Ovary (tissue), 9 donors: ENCODE data around the gene ATAD3B. TPM values are rescaled to one million over a fixed set of nuclear protein-coding genes. Genes with fewer than 3 reads are reported as not detected.

Source experiments
- DNase-seq, 5 donors: peaks; one replicate each; pipeline ENCODE4 v3.0.0-alpha.2; 2019 to 2020
- H3K27ac ChIP-seq, 2 donors: fragments of 200-600 bp; one replicate each; pipeline versions ENCODE4 v1.5.1 to v1.8.0; 2019 to 2022
- H3K27me3 ChIP-seq: fragments of 200-600 bp; one replicate; pipeline ENCODE4 v1.8.0; 2022
- H3K36me3 ChIP-seq: fragments of 200-600 bp; sonication (generic); one replicate; pipeline ENCODE4 v1.5.1; 2019
- H3K4me1 ChIP-seq: one replicate; pipeline ENCODE4 v1.8.1; 2013; ENCODE audit warnings: mild to moderate bottlenecking, moderate library complexity; ENCODE audit not compliant: insufficient read depth
- H3K4me3 ChIP-seq: fragments of 200-600 bp; sonication (generic); one replicate; pipeline ENCODE4 v1.5.1; 2017
- H3K9me3 ChIP-seq, 2 donors: fragments of 200-600 bp in 1 of 2; sonication (generic) in 1 of 2; one replicate each; pipeline versions ENCODE4 v1.5.1 to v1.8.1; 2013 to 2019; ENCODE audit warnings: mild to moderate bottlenecking in 1 of 2, moderate library complexity in 1 of 2
- EP300 ChIP-seq: sonication (generic); formaldehyde crosslinking; IDR thresholded peaks from one replicate; pipeline ENCODE4 v1.6.1; 2017; ENCODE audit warnings: antibody characterized with exemption
- POLR2A ChIP-seq: fragments of 450-650 bp; IDR thresholded peaks from one replicate; pipeline ENCODE4 v1.6.1; 2017; ENCODE audit warnings: antibody characterized with exemption, mild to moderate bottlenecking, moderate library complexity
- WGBS, 3 donors: extraction: QIAGEN DNeasy Blood & Tissue Kit in 1 of 3; methylation state at CpG; one replicate each; pipeline versions ENCODE4 v1.1.5 to v1.1.7; 2013 to 2017; 5-methylcytosine and 5-hydroxymethylcytosine counted together
- intact Hi-C, 4 donors: fragments of 100-400 bp; cut with DNase I; formaldehyde crosslinking; loops; one replicate each; pipeline versions ENCODE4 v1.11.0 to v1.15.1; 2022 to 2023
- polyA plus RNA-seq, 2 donors: library from polyadenylated mRNA; stranded (reverse); fragments of 200-250 nt in 1 of 2; fragments of 350-450 nt in 1 of 2; fragmentation: Illumina TruSeq in 1 of 2; extraction: RNeasy Lipid Tissue Mini Kit (QIAGEN cat#74804) in 1 of 2; gene quantifications; one replicate each; pipeline ENCODE4 v1.2.3, GENCODE V29; 2013 to 2014
- total RNA-seq, 7 donors: library from RNA; depleted of rRNA in 2 of 7; stranded (reverse); fragments of >200 nt in 2 of 7; fragmentation: NEBNext Ultra II Directional in 3 of 7; extraction: Animal tissue kit (Norgen Biotek cat#: 25700) in 3 of 7; gene quantifications; one replicate each; pipeline versions ENCODE4 v1.1.0 to v1.2.4, GENCODE V29; 2016 to 2023
- TF ChIP-seq, protein P1 (sequence below), 3 donors: fragments of 450-650 bp in 2 of 3; fragments of 200-600 bp in 1 of 3; IDR thresholded peaks; one replicate each; pipeline versions ENCODE4 v1.5.1 to v1.8.0; 2016 to 2022; ENCODE audit warnings: antibody characterized with exemption in 3 of 3, mild to moderate bottlenecking in 1 of 3
- donor health status: DM: no; HTN: no; CAD: no; lungs with moderate emphysema.
- donor health status: DM: no; HTN: no; CAD: no.
- donor health status: Bipolar disorder and iron deficiency.
- donor health status: DM: yes; HTN: yes; CAD: no.
- donor health status: DM: no; HTN: no; CAD: no.
- donor health status: DM: yes; HTN: yes; CAD: no.

Gene ATAD3B
- total and polyA plus RNA-seq, 9 donors, result 1.0 to 26.5 (median 19.1) TPM

DNA sequence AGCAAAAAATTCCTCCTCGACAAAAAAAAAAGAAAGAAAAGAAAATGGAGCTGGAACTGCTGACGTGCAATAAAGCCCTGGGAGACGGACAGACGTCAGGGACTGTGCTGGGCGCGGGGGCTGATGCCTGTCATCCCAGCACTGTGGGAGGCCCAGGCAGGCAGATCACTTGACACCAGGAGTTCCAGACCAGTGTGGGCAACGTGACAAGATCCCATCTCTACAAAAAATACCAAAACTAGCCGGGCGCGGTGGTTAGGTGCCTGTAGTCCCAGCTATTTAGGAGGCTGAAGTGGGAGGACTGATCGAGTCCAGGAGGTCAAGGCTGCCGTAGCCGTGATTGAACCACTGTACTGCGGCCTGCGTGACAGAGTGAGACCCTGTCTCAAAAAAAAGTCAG is 46.9 kb upstream of the ATAD3B start:
- Histone ChIP-seq H3K27me3 (no peaks in the 10 kb centered on the region), H3K36me3 (no peaks in the 10 kb centered on the region), H3K9me3 (no peaks in the 10 kb centered on the region), H3K4me1 (peaks cover 10% of the 10 kb centered on the region), H3K4me3 (no peak overlapping the region), H3K27ac (no peak overlapping the region)
- DNase-seq, result no peak
- TF ChIP-seq POLR2A (no peak), EP300 (no peak)
- TF ChIP-seq, protein P1, sequence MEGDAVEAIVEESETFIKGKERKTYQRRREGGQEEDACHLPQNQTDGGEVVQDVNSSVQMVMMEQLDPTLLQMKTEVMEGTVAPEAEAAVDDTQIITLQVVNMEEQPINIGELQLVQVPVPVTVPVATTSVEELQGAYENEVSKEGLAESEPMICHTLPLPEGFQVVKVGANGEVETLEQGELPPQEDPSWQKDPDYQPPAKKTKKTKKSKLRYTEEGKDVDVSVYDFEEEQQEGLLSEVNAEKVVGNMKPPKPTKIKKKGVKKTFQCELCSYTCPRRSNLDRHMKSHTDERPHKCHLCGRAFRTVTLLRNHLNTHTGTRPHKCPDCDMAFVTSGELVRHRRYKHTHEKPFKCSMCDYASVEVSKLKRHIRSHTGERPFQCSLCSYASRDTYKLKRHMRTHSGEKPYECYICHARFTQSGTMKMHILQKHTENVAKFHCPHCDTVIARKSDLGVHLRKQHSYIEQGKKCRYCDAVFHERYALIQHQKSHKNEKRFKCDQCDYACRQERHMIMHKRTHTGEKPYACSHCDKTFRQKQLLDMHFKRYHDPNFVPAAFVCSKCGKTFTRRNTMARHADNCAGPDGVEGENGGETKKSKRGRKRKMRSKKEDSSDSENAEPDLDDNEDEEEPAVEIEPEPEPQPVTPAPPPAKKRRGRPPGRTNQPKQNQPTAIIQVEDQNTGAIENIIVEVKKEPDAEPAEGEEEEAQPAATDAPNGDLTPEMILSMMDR (IDR thresholded peaks at IDR 0.05), result no peak
- intact Hi-C loops, result no loop called here
- WGBS, 3 donors, result 55 to 69% (median 64%) methylated on average over 15 of the region's 15 CpGs

DNA sequence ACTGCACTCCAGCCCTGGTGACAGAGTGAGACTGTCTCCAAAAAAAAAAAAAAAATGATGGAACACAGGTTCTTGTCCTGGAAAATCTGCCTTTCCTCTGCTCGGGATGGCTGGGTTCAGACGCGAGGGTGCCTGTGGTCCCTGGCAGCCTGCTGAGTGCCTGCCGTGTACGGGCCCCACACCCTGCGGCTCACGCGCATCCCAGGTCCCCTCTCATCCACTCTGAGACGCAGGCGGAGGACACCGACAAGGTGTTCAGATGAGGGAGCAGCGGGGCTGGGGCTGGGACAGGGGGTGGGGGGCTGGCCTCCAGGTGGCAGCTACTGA is 46.2 kb upstream of the ATAD3B start:
- 74 to 79% (median 75%) methylated on average over 12 of the region's 12 CpGs for WGBS, 3 donors
- H3K4me1 ChIP-seq, result peaks cover 9% of the 10 kb centered on the region
- H3K27me3 ChIP-seq, result no peaks in the 10 kb centered on the region
- no peak for TF ChIP-seq POLR2A
- TF ChIP-seq, protein P1 (IDR thresholded peaks at IDR 0.05), result no peak
- TF ChIP-seq EP300, result no peak
- no peak overlapping the region for H3K4me3 ChIP-seq
- intact Hi-C loops, result no loop called here
- no peaks in the 10 kb centered on the region for H3K36me3 ChIP-seq
- H3K27ac ChIP-seq, result no peak overlapping the region
- DNase-seq, result no peak
- no peaks in the 10 kb centered on the region for H3K9me3 ChIP-seq

DNA sequence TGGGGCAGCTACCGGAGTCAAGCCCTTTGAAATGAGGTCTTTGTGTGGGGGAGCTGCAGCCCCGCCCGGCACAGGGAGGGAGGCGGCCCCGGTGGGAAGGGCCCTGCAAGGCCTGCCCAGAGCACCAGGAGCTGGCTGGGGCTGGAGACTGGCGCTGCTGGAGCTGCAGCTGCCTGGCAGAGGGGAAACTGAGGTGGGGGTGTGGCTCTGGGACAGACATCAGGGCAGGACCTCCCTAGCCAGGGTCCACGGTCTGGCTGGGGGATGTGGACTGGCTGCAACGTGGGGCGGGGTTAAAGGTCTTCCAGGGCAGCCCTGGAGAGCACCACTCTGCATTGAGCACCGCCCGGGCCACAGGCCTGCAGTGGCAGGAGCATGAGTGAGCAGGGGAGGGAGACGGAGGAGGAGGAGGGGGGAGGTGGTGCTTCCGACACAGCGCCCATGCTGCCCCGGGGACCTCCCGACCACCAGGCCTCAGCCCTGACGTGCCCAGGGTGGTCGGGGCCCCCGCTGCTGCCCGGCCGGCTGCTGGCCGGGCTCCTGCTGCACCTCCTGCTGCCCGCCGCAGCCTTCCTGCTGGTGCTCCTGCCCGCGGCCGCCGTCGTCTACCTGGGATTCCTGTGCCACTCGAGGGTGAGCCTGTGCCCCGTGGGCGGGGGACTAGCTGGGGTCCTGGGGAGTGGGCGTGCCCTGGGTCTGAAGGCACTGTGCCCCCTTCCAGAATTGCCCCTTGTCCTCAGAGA is 45.6 kb upstream of the ATAD3B start:
- H3K36me3 ChIP-seq, result no peaks in the 10 kb centered on the region
- TF ChIP-seq, protein P1 (IDR thresholded peaks at IDR 0.05), result no peak
- no peak for TF ChIP-seq EP300
- no peak for TF ChIP-seq POLR2A
- no peaks in the 10 kb centered on the region for H3K9me3 ChIP-seq
- no peaks in the 10 kb centered on the region for H3K27me3 ChIP-seq
- H3K4me3 ChIP-seq, result no peak overlapping the region
- peaks cover 10% of the 10 kb centered on the region for H3K4me1 ChIP-seq
- peak in 1 of 5 donors; percentile 32 for DNase-seq
- no peak overlapping the region for H3K27ac ChIP-seq
- intact Hi-C loops, result no loop called here
- 62 to 70% (median 69%) methylated on average over 30 to 33 of the region's 33 CpGs for WGBS, 3 donors

DNA sequence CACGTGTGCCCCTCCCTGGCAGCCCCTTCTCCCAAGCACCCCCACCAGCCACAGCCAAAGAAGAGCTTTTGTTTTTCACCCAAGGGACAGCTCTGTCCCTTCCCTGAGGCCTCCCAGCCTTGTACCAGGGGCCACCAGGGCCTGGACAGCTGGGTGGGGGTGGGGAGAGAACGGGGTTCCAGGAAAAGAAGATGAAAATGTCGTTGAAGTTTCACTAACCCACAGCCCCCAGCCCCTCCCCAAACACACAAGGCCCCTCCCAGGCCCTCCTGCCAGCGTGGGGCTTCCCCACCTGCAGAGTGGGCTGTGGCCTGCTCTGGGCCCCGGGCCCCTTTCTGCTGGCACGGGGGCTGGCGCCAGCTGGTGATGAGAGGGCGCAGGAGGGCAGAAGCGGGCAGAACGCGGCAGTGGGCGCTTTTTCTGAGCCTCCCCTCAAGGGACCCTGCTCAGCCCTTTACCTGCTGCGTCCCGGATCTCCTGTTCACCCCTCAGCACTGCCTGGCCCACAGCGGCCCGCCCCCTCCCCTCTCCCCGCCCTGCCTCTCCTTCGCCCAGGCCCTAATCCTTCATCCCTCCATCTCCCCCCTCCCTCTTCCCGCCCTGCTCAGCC is 45.0 kb upstream of the ATAD3B start:
- Histone ChIP-seq H3K27ac (no peak overlapping the region), H3K27me3 (no peaks in the 10 kb centered on the region), H3K9me3 (no peaks in the 10 kb centered on the region), H3K4me3 (no peak overlapping the region), H3K4me1 (peaks cover 15% of the 10 kb centered on the region), H3K36me3 (no peaks in the 10 kb centered on the region)
- intact Hi-C loops, result no loop called here
- WGBS, 3 donors, result 55 to 70% (median 57%) methylated on average over 19 of the region's 19 CpGs
- no peak for DNase-seq
- no peak for TF ChIP-seq EP300
- TF ChIP-seq, protein P1 (IDR thresholded peaks at IDR 0.05), result no peak
- no peak for TF ChIP-seq POLR2A
